Activated CD4-positive, alpha-beta T cell treated with anti-CD3 and anti-CD28 coated beads, Interleukin-10, Interleukin-2, amounts not matched to agents 100 ng/mL and 50 ng/mL, durations not matched to agents 16 hours and 8 hours (primary cell): ENCODE data around the gene TMEM266.
A peak's percentile ranks its signal among the peaks of the same experiment; 100 is the strongest.
"Not testable (repeated sequence)": the region's sequence is repeated elsewhere in the genome, so short reads cannot be mapped to it uniquely, and the experiment has no call there.

ENCODE experiments used
- DNase-seq: peaks from one replicate; pipeline ENCODE4 v3.0.0-alpha.2; 2020

Gene TMEM266, protein sequence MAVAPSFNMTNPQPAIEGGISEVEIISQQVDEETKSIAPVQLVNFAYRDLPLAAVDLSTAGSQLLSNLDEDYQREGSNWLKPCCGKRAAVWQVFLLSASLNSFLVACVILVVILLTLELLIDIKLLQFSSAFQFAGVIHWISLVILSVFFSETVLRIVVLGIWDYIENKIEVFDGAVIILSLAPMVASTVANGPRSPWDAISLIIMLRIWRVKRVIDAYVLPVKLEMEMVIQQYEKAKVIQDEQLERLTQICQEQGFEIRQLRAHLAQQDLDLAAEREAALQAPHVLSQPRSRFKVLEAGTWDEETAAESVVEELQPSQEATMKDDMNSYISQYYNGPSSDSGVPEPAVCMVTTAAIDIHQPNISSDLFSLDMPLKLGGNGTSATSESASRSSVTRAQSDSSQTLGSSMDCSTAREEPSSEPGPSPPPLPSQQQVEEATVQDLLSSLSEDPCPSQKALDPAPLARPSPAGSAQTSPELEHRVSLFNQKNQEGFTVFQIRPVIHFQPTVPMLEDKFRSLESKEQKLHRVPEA

DNA sequence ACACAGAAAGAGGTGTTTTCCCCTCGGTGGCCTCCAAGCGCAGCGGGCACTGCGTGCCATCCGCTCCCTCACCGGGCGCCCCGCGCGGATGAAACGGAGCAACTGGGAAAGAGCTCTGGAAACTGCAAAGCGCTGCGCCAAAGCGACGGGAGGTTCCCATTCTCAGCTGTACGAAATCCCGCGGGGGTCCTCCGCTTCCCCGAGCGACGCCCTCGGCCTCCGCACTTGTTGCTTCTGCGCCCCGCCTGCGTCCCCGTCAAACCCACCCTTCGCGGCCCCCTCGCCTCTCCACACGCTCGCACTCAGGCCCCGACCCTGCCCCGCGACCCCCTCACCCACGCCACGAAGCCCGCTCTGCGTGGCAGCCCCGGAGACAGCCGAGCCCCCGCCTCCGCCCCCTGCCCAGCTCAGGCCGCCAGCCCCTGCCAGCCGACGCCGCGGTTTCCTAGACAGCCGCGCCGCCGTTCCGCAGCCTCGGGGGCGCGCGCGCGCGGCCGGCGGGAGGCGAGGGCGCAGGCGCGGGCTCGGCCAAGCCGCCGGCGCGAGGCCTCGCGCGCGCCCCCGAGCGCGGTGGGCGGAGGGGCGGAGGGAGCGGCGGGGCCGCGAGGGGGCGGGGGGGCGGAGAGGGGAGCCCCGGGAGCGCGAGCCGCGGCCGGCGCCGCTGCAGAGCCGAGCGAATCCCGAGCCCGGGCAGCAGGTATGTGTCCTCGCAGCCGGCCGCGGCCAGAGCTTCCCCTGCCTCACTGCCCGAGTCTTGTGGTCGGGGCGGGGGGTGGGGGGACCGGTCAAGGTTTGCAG lies at the start of gene TMEM266:
TSS of gene TMEM266 (plus strand) at position 666 of the 798 bp plus-strand sequence. CDS start 74,279 bp downstream, outside the sequence.
- DNase-seq = peak; percentile 12

DNA sequence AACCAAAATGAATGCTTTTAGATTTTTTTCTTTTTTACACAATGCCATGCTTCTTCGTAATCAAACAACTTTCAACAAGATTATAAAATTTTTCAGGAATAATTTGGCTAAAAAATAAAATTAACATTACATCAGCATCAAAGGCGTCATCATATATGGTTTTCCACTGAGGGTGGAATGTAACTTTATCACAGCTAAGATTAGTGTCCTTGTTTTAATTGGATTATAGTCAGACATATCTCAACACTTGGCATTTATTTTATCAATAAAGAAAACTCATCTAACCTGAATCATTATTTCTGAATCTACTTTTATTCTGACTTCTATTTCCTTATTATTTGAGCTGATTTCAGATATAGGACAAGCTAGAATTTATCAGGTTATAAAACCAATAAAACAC lies 49.2 kb upstream of the TMEM266 start:
- no peak for DNase-seq

GRCh38 chr15:76011627-76012551 lies 47.9 kb upstream of the TMEM266 start, which contains the start of gene NRG4:
Gene NRG4 (minus strand): TSS chr15:76012424. CDS start chr15:76011230, 1,194 bp downstream.
- DNase-seq = no peak

- not testable (repeated sequence) for DNase-seq
Observed at GRCh38 chr15:76013470-76013869, 46.3 kb upstream of the TMEM266 start.

- no peak for DNase-seq
Observed at GRCh38 chr15:76024021-76024768, 35.6 kb upstream of the TMEM266 start.

GRCh38 chr15:76032046-76032445 lies 27.7 kb upstream of the TMEM266 start:
- no peak for DNase-seq

DNA sequence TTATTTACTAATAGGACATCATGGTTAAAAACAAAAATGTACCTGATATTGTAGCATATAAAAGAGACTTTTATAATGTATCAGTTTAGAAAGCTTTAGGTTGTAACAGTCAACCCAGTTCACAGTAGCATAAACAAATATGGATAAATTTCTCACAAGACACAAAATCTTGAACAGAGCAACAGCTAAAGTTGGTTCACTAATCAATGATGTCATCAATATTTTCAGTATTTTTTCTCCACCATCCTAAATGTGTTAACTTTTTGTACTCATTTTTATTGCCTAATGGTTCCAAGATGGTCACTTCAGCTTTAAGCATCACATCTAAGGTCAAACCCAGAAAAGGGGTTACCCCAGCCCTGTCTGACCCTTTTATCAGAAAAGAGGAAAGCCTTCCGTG lies 26.3 kb upstream of the TMEM266 start:
- DNase-seq = no peak

DNA sequence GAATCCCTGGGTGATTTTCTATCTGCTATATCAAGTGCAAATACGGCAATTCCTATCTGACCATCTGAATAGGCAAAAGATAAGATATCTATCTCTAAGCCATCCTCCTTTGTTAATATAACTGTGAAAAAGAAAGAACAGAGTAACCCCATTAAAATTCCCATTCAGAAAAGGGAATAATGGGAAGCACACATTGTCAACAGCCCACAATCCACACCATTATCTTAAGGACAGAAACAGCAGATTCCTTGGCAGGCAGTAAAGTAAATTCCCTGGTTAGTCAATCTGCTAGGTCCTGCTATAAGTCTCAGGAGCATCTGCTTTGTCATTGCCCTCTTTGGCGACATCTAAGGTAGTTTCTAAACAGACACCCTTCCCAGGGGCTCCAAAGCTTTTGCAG lies 25.7 kb upstream of the TMEM266 start:
- no peak for DNase-seq

- DNase-seq = no peak
Observed at GRCh38 chr15:76035593-76035992, 24.2 kb upstream of the TMEM266 start.

- DNase-seq = no peak
Observed at GRCh38 chr15:76038512-76038911, 21.3 kb upstream of the TMEM266 start.

DNA sequence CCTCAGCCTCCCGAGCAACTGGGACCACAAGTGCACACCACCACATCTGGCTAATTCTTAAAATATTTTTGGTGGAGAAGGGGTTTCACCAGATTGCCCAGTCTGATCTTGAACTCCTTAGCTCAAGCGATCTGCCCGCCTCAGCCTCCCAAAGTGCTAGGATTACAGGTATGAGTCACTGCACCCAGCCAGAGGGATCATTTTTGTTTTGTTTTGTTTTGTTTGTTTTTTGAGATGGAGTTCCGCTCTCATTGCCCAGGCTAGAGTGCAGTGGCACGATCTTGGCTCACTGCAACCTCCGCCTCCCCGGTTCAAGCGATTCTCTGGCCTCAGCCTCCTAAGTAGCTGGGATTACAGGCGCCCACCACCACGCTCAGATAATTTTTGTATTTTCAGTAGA lies 5.6 kb upstream of the TMEM266 start:
- DNase-seq = not testable (repeated sequence)

- no peak for DNase-seq
Observed at GRCh38 chr15:76056931-76057330, 2.9 kb upstream of the TMEM266 start.

DNA sequence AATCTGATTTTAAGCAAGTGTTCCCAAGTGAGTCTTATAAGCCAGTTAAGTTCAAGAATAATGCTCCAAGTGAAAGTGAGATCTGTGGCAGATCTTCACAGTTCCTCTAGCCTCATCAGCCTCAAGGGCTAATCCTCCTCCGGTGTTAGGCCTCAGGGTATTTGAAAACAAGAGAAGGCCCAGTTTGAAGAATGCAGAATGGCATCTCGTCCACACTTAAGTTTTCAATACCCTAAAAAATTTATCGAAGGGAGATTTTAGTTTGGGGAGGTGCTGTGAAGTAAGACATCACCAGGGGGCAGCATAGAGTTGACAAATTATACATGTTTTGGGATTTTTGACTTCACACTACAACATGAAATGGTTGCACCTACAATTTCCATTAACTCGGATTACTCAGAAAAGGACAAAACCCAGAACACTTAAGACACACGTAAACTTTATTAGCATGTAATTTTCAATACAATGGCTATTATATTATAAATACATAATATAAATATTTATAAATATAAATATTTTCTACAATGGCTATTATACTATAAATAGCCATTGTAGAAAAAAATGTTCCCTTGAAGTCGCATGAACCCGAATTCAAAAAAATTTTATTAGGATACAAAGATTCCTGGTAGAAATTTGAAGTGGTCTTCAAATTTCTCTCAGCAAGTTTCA lies 2.3 kb upstream of the TMEM266 start:
- peak; percentile 54 for DNase-seq

- DNase-seq = peak; percentile 41
Observed at GRCh38 chr15:76058714-76059319, 968 bp upstream of the TMEM266 start.

- DNase-seq = peak; percentile 31
Observed at GRCh38 chr15:76060118-76060989, 569 bp downstream of the TMEM266 start.

DNA sequence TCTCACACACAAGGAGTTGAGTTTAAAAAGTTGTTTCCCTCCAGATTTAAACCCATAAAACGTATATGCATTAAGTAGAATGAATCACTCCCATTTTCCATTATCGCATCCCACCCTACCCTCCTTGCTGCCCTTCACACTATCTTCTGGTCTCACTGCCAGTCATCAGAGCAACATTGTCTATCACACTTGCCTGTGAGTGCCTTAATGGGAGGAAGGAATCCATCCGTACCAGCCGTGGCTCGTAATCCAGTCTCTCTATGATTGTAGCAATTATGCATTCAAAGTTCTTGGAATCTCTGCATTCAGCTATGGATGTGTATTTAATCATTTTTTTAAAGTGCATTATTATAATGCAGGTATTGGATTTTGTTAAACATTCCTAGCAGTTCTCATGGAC lies 1.9 kb downstream of the TMEM266 start:
- no peak for DNase-seq

DNA sequence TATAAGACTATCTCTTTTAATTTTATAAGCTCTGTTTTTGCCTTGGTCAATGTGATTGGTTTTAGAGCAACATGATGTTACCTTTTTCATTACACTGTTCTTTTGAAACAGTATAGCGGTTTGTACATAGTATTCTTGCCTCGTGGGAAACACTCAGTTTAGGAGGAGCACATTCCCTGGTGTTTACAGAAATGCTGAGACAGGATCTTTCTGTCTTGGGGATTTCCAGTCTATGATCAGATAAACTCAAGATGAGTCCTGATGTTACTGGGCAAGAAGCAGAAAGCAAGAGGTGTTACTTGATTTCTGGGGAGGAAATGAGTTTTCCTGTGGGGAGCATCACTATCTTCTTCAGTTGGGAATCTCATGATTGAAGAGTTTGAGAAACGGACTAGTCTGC lies 2.5 kb downstream of the TMEM266 start:
- DNase-seq = peak; percentile 8

GRCh38 chr15:76064375-76064774 lies 4.6 kb downstream of the TMEM266 start:
- no peak for DNase-seq

GRCh38 chr15:76065245-76065644 lies 5.5 kb downstream of the TMEM266 start:
- peak; percentile 46 for DNase-seq

DNA sequence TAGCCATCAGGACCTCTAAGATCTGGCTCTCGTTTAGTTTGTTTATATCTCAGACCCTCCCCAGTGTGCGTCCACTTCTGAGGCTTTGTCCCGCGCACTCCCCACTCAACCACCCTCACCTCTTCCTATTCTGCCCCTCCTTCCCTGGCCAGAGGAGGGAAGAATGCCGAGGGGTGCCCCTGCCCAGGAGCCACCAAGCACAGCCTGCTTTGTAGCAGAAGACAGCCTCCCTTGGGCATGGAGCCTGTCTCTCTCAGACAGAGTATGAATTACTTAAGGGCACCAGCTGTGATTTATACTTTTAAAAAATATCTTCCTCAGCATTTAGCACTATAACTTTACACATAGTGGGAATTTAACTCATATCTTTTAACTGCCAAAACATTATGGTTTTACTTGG lies 6.0 kb downstream of the TMEM266 start:
- no peak for DNase-seq
